DMS 273 treated with DMSO at 0.1 percent for 48 hours (cell line): ENCODE measurements around the gene SKIDA1.

Experiments
- DNase-seq: peaks from one replicate; lab custom pipeline; 2025; lab: John Stamatoyannopoulos, UW

Gene SKIDA1

GRCh38 chr10:21529032-21529910, 3.8 kb upstream of the SKIDA1 start:
- no peak for DNase-seq

GRCh38 chr10:21528236-21529031, 3.0 kb upstream of the SKIDA1 start:
- no peak for DNase-seq

GRCh38 chr10:21527598-21528235, 2.2 kb upstream of the SKIDA1 start:
- DNase-seq: no peak

GRCh38 chr10:21526860-21527597, 1.5 kb upstream of the SKIDA1 start:
- no peak for DNase-seq

- peak; percentile 44 for DNase-seq
These were observed 842 bp upstream of the SKIDA1 start for GRCh38 chr10:21526188-21526859.

GRCh38 chr10:21524526-21525366, 736 bp downstream of the SKIDA1 start:
- DNase-seq: no peak

- no peak for DNase-seq
These were observed 1.4 kb downstream of the SKIDA1 start for GRCh38 chr10:21524131-21524525.

- DNase-seq: no peak
These were observed 1.9 kb downstream of the SKIDA1 start for GRCh38 chr10:21523557-21524008.

- no peak for DNase-seq
These were observed 2.7 kb downstream of the SKIDA1 start for GRCh38 chr10:21522631-21523406.

- no peak for DNase-seq
These were observed 3.5 kb downstream of the SKIDA1 start for GRCh38 chr10:21521751-21522533.

- no peak for DNase-seq
These were observed 4.5 kb downstream of the SKIDA1 start for GRCh38 chr10:21520949-21521348.

- no peak for DNase-seq
These were observed 5.0 kb downstream of the SKIDA1 start for GRCh38 chr10:21520509-21520908.

- DNase-seq: no peak
These were observed 5.5 kb downstream of the SKIDA1 start for GRCh38 chr10:21519941-21520436.

- DNase-seq: no peak
These were observed 6.0 kb downstream of the SKIDA1 start for GRCh38 chr10:21519397-21519933.

GRCh38 chr10:21518641-21519396, 6.7 kb downstream of the SKIDA1 start:
- no peak for DNase-seq

GRCh38 chr10:21518149-21518640, 7.3 kb downstream of the SKIDA1 start:
- DNase-seq: no peak
